Heart left ventricle (tissue), 16 donors: ENCODE results near the gene DCAF4. TPM values are rescaled to one million over a fixed set of nuclear protein-coding genes. Genes with fewer than 3 reads are reported as not detected.

Source experiments
- ATAC-seq, 4 donors: fragments of 200-7000 bp; cut with Tn5 transposase; one replicate each; pipeline ENCODE4 v1.9.1; 2020 to 2022; ENCODE audit warnings: moderate library complexity in 4 of 4, mild to moderate bottlenecking in 3 of 4, moderate number of reproducible peaks in 1 of 4
- DNase-seq, 5 donors: peaks; one replicate each; pipeline ENCODE4 v3.0.0-alpha.2; 2020
- H3K27ac ChIP-seq, 12 donors: fragments of 200-600 bp; sonication (generic) in 4 of 12; one replicate each; pipeline versions ENCODE4 v1.5.0 to v1.8.0; 2016 to 2022; ENCODE audit warnings: mild to moderate bottlenecking in 2 of 12
- H3K27me3 ChIP-seq, 9 donors: fragments of 200-600 bp; sonication (generic) in 2 of 9; one replicate each; pipeline versions ENCODE4 v1.5.1 to v1.8.0; 2016 to 2022; ENCODE audit warnings: mild to moderate bottlenecking in 3 of 9
- H3K36me3 ChIP-seq, 9 donors: fragments of 200-600 bp; sonication (generic) in 2 of 9; one replicate each; pipeline versions ENCODE4 v1.5.0 to v1.8.0; 2018 to 2022; ENCODE audit warnings: mild to moderate bottlenecking in 2 of 9
- H3K4me1 ChIP-seq, 12 donors: fragments of 200-600 bp; sonication (generic) in 4 of 12; one replicate each; pipeline versions ENCODE4 v1.5.0 to v1.8.0; 2016 to 2022; ENCODE audit warnings: mild to moderate bottlenecking in 3 of 12
- H3K4me3 ChIP-seq, 12 donors: fragments of 200-600 bp; sonication (generic) in 4 of 12; one replicate each; pipeline versions ENCODE4 v1.5.0 to v1.8.0; 2017 to 2022; ENCODE audit warnings: mild to moderate bottlenecking in 9 of 12, moderate library complexity in 4 of 12
- H3K9me3 ChIP-seq, 12 donors: fragments of 200-600 bp; sonication (generic) in 4 of 12; one replicate each; pipeline versions ENCODE4 v1.5.0 to v1.8.0; 2016 to 2022; ENCODE audit warnings: mild to moderate bottlenecking in 1 of 12
- CTCF ChIP-seq, 12 donors: fragments of 200-600 bp; sonication (generic) in 4 of 12; IDR thresholded peaks; one replicate each; pipeline versions ENCODE4 v1.5.0 to v1.8.0; 2018 to 2022; ENCODE audit warnings: antibody characterized with exemption in 12 of 12, mild to moderate bottlenecking in 5 of 12
- POLR2A ChIP-seq, 2 donors: fragments of 450-650 bp; IDR thresholded peaks; one replicate each; pipeline ENCODE4 v1.6.1; 2017; ENCODE audit warnings: antibody characterized with exemption in 2 of 2, mild to moderate bottlenecking in 2 of 2, moderate library complexity in 2 of 2
- WGBS, 4 donors: extraction: QIAGEN DNeasy Blood & Tissue Kit in 2 of 4; methylation state at CpG; one replicate each; pipeline versions ENCODE4 v1.1.5 to v1.1.7; 2013 to 2018; 5-methylcytosine and 5-hydroxymethylcytosine counted together
- intact Hi-C, 10 donors: fragments of 100-400 bp; cut with DNase I; formaldehyde crosslinking; loops; one replicate each; pipeline versions ENCODE4 v1.11.1 to v1.14.2; 2022
- polyA plus RNA-seq, 2 donors: library from polyadenylated mRNA; stranded (reverse); fragments of 200-250 nt; gene quantifications; one replicate each; pipeline ENCODE4 v1.2.3, GENCODE V29; 2013
- total RNA-seq, 9 donors: library from RNA; depleted of rRNA in 2 of 9; stranded (reverse); fragments of >200 nt in 2 of 9; fragmentation: NEBNext Ultra II Directional in 3 of 9; extraction: Animal tissue kit (Norgen Biotek cat#: 25700) in 3 of 9; gene quantifications; one replicate each; pipeline versions ENCODE4 v1.1.0 to v1.2.4, GENCODE V29; 2016 to 2023
- donor health status: ischemic (EF 13 %, LVEDD 7.1; RV severe dilation, severe dysfunction).
- donor health status: healthy with polysubstance abuse.
- donor health status: DM: no; HTN: yes; CAD: no.
- donor health status: DM: no; HTN: no; CAD: no.
- donor health status: ischemic (EF 25% LVEDD 6.9; RV normal size, moderate dysfunction).
- donor health status: ischemic (EF 25% LVEDD 5.7; RV mildly dilated, moderate dysfunction).
- donor health status: healthy.
- donor health status: DM: yes; HTN: yes; CAD: no.
- donor health status: ischemic (EF 35%, LVEDD 5.7; RV mildly dilated, moderate dysfunction).
- donor health status: nonischemic (EF 11% LVEDD 7.7; RV severe dilation, severe dysfunction).
- donor health status: DM: yes; HTN: yes; CAD: no.
- donor health status: PGD.
- donor health status: ischemic (EF 29% LVEDD 5.4; RV normal size, mild dysfunction).
- donor health status: nonischemic (EF 23%, LVEDD 6.1; RV moderate dilation, normal function).

DCAF4 gene
- total and polyA plus RNA-seq, 11 donors = 2.4 to 13.1 (median 8.6) TPM

- H3K4me1 ChIP-seq = no peaks in the 10 kb centered on the region
- no peaks in the 10 kb centered on the region for H3K27me3 ChIP-seq
- DNase-seq (no peak), ATAC-seq (no peak)
- no peak for TF ChIP-seq CTCF (IDR thresholded peaks at IDR 0.05)
- TF ChIP-seq POLR2A (IDR thresholded peaks at IDR 0.05) = no peak
- H3K9me3 ChIP-seq = no peaks in the 10 kb centered on the region
- intact Hi-C loops = no loop called here
- peaks cover 0 to 77% (median 51%) of the 10 kb centered on the region in 9 donors for H3K36me3 ChIP-seq
- no peak overlapping the region for H3K4me3 ChIP-seq
- WGBS, 4 donors = 91 to 95% (median 93%) methylated on average over 12 to 13 of the region's 13 CpGs
- H3K27ac ChIP-seq = no peak overlapping the region
Measured at GRCh38 chr14:72943876-72944430, 17.7 kb downstream of the DCAF4 start.

GRCh38 chr14:72945356-72946027 lies 19.2 kb downstream of the DCAF4 start:
- TF ChIP-seq POLR2A (IDR thresholded peaks at IDR 0.05) (no peak), CTCF (IDR thresholded peaks at IDR 0.05) (no peak)
- H3K27me3 ChIP-seq = no peaks in the 10 kb centered on the region
- no peaks in the 10 kb centered on the region for H3K9me3 ChIP-seq
- peaks cover 0 to 65% (median 38%) of the 10 kb centered on the region in 9 donors for H3K36me3 ChIP-seq
- WGBS, 4 donors = 94 to 96% (median 95%) methylated on average over 13 of the region's 13 CpGs
- DNase-seq (no peak), ATAC-seq (no peak)
- no peak overlapping the region for H3K4me3 ChIP-seq
- intact Hi-C loops = loop anchor here in 3 of 10 donors (2.0 to 5.0 kb wide), 2 partner anchors 428 to 431 kb away; no protein-coding TSS in a partner anchor
- no peaks in the 10 kb centered on the region for H3K4me1 ChIP-seq
- no peak overlapping the region for H3K27ac ChIP-seq

GRCh38 chr14:72946491-72946890 lies 20.2 kb downstream of the DCAF4 start:
- DNase-seq = no peak
- H3K27me3 ChIP-seq = no peaks in the 10 kb centered on the region
- intact Hi-C loops = loop anchor here in 3 of 10 donors (2.0 to 5.0 kb wide), 2 partner anchors 429 to 432 kb away; no protein-coding TSS in a partner anchor

More at GRCh38 chr14:72946491-72946890, 20.2 kb downstream of the DCAF4 start:
- no peak for ATAC-seq
- TF ChIP-seq POLR2A (IDR thresholded peaks at IDR 0.05) (no peak), CTCF (IDR thresholded peaks at IDR 0.05) (no peak)
- Histone ChIP-seq H3K4me1 (no peaks in the 10 kb centered on the region), H3K27ac (no peak overlapping the region), H3K36me3 (peaks cover 0 to 61% (median 32%) of the 10 kb centered on the region in 9 donors), H3K9me3 (no peaks in the 10 kb centered on the region), H3K4me3 (no peak overlapping the region)
- WGBS, 4 donors = 87 to 96% (median 94%) methylated on average over 8 of the region's 8 CpGs
